NCI-H1694 treated with DMSO at 0.1 percent for 48 hours (cell line): ENCODE data around the gene GALNTL6.
"Not testable (repeated sequence)": the region's sequence is repeated elsewhere in the genome, so short reads cannot be mapped to it uniquely, and the experiment has no call there.

ENCODE experiments used
- DNase-seq: peaks from one replicate; lab custom pipeline; 2025; lab: John Stamatoyannopoulos, UW

Gene GALNTL6

DNA sequence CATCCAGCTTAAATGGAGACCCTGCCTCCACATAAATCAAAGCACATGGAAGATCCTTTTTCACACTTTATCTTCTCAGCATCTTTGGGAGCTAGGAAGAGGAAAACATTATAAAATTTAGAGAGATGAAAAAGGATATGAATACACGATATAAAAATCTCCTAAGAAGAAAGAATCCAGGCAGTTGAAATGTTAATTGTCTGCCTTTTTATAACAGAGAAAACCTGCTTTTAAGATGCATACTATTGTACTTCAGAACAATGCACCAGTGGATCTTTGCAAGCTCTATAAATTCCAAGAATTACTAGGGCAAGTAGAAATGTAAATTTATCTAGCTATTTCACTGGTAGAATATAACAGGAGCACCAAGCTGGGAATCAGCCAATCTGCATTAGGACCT lies 1055.1 kb downstream of the GALNTL6 start:
- DNase-seq = no peak

DNA sequence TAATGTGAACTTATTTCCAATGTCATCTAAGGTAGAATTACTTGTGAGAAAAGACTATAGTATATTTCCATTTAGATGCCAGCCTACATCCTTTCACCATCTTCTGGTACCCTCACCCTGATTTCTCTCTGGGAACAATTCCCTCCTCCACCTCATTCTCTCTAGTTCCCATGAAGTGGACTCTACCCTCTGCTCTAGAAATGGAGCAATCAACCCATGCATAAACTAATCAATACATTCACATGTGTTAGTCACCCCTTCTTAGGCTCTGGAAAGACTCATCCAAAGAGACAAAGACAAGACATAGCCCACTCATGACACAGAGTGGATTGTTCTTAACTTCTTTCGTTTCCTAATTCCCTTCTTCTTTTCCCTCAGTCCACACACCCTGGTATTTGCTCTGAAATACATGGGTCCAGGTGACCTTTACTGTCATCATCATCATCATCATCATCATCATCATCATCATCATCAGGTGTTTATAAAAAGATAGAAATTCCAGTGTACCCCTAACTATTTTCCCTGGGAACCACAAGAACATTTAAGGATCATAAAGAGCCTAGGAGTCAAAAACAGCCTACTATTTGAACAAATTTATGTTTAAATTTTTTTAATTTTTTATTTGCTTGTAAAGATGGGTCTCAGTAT lies 1056.5 kb downstream of the GALNTL6 start:
- DNase-seq = no peak

DNA sequence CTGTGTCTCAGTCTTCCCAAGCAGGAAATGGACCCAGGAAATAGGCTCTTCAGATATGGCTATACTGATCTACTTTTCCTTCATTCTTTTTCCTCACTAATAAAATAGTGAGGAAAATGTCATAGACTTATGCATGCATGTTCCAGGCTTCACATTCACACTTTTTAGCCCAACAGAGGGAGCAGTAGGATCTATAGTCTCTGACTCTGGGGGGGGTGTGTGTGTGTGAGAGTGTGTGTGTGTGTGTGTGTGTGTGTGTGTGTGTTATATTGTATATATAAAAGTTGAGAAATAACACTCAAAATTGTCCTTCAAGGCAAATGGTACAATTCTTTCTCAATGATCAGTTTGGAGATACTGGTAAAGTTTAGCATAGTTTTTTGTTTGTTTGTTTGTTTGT lies 1058.2 kb downstream of the GALNTL6 start:
- DNase-seq = no peak

DNA sequence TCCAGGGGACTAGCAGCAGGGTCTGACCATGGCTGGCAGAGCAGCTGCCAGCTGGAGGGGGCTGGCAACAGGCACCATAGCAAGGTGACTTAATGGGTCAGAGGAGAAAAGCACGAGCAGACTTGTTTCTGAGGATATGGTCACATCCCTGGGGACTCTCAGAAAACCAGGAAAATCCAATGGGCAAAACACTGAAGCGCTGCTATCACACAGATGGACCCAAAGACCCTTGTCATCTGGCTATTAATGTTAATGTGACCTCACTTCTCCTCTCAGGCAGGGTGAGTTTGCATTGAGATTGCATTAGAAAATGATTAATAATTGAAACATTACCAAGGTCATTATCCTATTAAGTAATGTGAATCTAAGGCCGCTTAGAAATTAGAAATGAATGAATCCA lies 1061.7 kb downstream of the GALNTL6 start:
- DNase-seq = no peak

DNA sequence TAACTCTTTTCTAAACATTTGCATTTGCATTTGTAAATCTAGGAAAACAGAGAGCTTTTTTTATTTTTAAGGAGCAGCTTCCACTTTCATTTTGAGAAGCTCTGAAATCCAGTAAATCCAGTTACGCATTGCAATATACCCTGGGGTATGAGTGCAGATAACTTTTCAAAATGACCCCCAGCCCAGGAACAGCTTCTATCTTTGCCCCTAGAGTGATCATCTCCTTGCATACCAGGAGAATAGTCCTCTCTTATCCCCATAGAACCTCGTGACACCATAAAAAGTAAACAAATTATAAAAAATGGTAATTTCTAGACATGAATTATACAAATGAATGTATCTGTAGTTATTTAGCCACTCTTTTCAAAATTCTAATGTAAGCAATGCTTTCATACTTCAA lies 1063.2 kb downstream of the GALNTL6 start:
- DNase-seq = no peak

DNA sequence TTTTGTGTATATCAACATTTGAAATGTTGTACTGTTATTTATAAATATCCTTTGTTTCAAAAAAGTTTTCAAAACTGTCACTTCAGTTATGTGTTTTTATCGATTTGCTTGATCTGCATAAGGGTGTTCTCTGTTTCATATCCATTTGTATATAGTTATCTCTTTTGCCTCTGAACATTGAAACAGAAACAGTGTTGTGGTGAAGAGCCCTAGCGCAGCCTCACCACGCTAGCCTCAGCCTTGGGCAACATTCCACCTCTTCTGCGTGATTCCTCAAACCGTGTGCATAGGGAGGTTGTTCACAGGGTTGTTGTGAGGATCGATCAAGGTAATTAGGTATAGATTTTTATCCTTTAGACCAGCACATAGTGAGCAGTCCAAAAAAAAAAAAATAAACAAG lies 1068.4 kb downstream of the GALNTL6 start:
- no peak for DNase-seq

DNA sequence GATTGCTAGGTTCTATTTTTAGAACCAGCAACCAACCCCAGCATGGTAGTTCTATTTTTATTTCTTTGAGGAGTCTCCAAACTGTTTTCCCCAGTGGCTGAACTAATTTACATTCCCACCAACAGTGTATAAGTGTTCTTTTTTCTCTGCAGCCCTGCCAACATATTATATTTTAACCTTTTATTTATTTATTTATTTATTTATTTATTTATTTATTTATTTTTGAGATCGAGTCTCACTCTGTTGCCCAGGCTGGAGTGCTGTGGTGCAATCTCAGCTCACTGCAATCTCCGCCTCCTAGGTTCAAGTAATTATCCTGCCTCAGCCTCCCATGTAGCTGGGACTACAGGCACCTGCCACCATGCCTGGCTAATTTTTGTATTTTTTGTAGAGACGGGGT lies 1074.2 kb downstream of the GALNTL6 start:
- not testable (repeated sequence) for DNase-seq

DNA sequence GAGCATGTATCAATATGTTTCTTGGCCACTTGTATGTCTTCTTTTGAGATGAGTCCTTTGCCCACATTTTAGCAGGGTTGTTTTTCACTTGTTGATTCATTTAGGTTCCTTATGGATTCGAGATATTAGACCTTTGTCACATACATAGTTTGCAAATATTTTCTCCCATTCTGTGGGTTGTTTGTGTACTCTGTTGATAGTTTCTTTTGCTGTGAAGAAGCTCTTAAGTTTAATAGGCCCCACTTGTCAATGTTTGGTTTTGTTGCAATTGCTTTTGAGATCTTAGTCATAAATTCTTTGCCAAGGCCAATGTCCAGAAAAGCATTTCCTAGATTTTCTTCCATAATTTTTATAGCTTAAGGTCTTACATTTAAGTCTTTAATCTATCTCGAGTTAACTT lies 1074.8 kb downstream of the GALNTL6 start:
- DNase-seq = no peak

DNA sequence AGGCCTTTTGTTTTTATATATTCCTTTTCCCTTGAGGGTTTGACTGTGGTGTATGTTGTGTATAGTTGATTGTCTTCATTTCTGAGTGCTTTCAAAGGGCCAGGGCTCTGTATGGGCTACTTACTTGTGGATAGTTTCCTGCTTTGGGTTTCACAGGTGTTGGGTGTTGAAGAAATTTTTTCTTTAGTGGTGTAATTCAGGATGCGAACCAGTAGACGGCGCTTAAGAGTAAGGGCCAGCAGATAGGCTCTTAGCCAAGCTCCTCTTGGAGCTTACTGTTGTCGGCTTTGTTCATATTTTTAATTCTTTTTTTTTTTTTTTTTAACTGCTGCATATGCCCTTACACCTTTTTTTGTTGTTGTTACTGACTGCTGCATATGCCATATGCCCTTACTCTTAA lies 1079.1 kb downstream of the GALNTL6 start:
- no peak for DNase-seq

DNA sequence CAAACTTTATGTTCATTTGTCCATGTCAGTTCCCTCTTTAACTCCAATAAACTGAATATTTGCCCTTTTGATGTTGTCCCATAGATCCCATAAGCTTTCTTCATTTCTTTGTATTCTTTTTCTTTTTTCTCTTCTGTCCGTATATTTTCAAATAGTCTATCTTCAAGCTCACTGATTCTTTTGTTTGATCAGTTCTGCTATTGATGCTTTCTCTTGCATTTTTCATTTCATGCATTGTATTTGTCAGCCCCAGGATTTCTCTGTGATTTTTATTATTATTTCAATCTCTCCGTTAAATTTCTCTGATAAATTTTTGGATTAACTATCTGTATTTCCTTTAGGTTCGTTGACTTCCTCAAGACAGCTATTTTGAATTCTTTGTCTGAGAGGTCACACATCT lies 1082.5 kb downstream of the GALNTL6 start:
- DNase-seq = no peak

DNA sequence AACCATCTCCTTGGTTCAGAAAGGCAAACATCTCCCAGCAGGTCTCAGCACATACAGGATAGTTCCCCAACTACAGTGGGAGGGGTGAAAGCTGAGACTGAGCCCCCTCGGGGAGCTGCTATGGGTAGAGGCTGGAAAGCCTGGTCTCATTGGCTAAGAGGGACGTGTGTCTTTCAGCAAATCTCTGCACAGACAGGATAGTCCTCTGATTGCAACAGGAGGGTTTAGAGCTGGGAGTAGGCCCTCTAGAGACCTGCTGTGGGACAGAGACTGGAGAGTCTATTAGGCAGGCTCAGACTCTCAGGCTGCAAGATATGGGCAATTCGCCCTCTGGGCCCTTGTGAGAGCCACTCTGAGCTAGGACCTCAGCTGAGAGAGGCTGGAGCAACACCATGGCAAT lies 1083.8 kb downstream of the GALNTL6 start:
- no peak for DNase-seq

DNA sequence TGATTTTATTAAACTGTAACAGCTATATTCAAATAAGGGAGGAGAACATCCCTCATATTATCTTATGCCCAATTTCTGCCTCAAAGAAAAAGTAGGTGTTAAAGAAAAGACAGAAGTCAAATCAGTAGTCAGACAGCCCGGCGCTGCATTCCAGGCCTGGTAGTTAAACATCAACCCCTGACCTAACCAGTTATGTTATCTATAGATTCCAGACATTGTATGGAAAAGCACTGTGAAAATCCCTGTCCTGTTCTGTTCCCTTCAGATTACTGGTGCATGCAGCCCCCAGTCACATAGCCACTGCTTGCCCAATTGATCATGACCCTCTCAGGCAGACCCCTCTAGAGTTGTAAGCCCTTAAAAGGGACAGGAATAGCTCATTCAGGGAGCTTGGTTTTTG lies 1085.5 kb downstream of the GALNTL6 start:
- no peak for DNase-seq

DNA sequence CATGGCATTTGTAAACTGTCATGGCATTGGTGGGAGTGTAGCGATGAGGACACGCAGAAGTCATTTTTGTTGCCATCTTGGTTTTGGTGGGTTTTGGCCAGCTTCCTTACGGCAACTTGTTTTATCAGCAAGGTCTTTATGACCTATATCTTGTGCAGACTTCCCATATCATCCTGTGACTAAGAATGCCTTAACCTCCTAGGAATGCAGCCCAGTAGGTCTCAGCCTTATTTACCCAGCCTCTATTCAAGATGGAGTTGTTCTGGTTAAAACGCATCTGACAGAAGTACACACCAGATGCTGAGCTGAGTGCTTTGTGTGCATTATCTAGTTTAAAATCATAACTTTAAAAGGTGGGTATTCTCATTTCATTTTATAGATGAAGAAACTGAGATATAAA lies 1086.7 kb downstream of the GALNTL6 start:
- DNase-seq = no peak

DNA sequence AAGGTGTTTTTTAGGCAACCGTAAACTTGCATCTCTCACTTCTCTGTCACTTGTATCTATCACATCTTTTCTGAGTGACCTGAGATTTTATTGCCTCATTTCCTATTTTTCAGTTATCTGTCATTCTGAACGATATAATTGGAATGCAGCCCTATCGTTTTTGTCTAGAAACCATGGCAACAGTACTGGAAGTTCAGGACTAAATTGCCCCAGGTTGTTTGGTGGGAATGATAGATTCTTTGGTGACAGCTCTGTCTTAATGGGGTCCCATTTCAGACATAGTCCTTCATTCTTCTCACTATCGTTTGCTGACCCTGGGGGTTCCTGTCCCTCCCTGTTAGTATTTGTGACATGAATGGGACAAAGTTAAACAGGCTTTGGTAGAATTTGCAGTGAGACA lies 1087.7 kb downstream of the GALNTL6 start:
- DNase-seq = no peak

DNA sequence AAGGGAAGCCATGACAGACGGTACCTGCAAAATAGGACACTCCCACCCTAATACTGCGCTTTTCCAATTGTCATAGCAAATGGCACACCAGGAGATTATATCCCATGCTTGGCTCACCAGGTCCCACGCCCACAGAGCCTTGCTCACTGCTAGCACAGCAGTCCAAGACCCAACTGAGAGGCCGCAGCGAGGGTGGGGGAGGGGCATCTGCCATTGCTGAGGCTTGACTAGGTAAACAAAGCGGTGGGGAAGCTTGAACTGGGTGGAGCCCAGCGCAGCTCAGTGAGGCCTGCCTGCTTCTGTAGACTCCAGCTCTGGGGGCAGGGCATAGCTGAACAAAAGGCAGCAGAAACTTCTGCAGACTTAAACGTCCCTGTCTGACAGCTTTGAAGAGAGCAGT lies 1099.3 kb downstream of the GALNTL6 start:
- DNase-seq = not testable (repeated sequence)

DNA sequence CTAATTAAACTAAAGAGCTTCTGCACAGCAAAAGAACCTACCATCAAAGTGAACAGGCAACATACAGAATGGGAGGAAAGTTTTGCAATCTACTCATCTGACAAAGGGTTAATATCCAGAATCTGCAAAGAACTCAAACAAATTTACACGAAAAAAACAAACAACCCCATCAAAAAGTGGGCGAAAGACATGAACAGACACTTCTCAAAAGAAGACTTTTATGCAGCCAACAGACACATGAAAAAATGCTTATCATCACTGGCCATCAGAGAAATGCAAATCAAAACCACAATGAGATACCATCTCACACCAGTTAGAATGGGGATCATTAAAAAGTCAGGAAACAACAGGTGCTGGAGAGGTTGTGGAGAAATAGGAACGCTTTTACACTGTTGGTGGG lies 1104.2 kb downstream of the GALNTL6 start:
- not testable (repeated sequence) for DNase-seq

DNA sequence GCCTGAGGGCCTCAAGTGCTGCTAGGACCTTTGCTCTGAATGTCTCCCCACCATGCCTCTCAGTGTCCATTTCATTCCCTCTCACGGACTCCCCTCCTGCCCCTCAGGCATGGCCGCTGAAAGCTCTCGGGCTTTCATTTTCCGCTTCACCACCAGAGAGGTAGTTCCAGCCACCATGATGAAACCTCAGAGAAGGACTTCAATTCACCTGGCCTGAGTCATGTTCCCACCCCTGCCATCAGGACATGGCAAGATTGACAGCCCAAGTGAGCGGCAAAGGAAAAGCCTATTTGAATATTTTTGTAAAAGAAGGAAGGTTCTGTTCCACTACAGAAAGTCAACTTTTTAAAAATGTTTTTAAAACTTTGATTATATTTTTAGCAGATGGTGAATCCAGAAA lies 1106.1 kb downstream of the GALNTL6 start:
- DNase-seq = no peak

DNA sequence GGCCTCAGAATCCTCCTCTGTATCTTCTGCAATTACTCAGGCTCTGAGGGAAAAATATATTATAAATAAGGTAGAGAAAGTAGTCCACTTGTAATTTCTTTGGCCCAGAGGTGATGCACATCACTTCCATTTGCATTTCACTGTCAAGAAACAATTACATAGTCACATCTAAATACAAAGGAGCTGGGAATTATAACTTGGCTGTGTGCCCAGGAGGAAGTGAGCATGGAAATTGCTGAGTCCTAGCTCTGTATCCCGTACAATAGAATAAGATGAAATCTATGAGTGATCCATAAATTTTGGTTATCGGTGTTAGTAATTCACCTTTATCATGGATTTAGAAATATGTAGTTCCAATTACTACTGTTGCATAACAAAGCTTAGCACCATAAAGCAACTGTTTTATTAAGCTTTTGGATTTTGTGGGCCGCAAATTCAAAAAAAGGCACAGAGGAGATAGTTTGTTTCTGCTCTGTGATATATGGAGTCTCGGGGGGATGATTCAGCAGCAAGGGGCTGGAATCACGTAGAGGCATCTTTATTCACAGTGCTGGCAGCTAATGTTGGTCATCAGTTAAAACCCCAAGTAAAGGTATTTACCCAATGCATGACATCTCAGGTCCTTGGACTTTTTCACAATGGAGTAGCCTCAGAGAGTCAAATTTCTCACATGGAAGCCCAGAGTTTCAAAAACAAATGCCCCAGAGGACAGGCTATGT lies 1114.1 kb downstream of the GALNTL6 start:
- DNase-seq = no peak

DNA sequence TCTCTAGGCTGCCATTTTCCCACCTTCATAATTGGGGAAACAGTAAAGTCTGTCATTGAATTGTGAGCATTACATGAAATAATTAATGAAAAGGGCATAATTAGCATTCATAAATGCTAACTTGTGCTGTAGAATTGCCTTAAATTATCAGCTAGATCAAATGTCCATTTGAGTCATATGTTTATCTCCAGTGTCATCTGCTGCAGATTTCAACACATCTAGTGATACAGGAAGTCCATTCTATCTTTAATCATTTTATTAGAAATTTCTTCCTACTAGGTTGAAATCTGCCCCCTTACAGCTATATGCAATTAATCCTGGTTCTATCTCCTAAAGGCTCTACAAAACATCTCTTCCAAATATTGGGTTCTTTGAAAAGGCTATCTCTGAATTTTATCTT lies 1115.1 kb downstream of the GALNTL6 start:
- DNase-seq = no peak

DNA sequence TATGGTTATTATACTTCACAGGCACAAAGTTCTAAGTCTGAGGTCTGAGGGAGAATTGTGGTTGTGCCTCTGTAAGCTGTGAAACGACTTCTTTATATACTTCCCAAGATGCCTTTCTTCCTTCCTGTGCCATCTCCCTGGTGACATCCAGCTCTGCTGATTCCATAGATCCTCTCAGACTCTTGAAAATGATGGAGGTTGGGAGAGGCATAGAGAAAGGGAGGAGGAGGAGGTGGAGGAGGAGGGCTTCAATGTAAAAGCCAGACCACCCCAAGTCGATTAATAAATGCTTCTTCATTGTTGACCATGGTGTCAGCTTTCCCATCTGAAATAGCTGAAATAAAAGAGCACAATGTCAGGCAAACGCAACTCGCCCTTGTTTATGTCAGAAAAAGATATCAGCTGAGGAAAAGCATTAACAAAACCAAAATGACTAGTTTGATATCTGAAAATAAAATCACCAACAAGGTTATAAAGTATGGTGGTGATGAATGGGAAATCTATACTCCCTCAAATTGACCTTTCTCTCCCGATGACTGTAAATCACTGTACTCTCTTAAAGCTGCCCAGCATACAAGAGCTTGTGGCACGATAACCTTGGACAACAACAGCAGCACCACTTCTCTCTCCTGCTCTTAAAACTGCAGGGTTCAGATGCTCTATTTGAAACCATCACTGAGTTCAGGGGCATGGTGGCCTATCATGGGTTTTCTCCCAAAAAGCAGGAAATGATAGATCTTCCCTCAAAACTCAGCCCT lies 1125.0 kb downstream of the GALNTL6 start:
- no peak for DNase-seq

DNA sequence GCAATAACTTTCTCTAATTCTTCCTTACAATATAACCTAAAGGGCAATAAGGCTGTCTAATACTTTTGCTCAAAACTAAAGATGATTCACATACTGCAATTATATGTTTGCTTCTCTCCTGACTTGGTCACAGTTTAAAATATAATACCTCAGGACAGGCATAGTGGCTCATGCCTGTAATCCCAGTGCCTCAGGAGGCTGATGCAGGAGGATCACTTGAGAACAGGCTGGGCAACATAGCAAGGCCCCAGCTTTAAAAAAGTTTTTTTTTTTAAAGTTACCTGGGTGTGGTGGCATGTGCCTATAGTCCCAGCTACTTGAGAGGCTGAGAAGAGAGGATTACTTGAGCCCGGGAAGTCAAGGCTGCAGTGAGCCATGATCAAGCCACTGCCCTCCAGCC lies 1125.7 kb downstream of the GALNTL6 start:
- no peak for DNase-seq

DNA sequence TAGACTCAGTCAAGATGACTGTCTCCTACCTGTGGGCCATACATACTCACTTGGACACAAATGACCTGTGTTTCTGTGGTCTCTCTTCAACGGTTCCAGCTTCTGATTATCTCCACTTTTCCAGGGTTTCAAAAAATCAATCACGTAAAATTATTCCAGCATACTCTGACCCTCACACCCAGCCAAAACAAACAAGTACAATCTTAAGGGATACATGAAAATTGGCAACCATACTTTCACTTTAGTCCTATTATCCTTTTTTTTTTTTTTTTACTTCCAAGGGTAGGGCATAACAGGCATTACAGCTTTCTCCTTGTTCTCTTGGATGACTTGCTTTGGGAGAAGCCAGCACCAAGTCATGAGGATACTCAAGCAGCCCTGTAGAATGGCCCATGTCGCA lies 1129.6 kb downstream of the GALNTL6 start:
- DNase-seq = no peak

DNA sequence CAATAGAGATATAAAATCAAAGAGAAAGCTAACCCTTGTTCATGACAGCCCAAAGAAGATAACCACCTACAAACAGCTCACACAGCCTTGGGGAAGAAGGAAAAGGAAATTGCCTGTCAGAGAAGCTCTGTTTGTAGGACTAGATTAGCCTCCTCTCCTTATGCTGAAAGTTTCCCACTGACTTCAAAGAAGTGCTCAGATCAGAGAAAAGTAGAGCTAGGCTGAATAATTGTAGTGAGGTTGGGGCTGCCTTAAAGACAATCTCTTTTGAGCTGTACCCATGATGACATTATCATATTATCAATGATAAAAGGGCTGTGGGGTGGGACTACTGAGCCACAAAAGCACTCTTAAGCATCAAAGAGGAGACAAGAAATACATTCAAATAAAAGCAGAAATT lies 1132.4 kb downstream of the GALNTL6 start:
- no peak for DNase-seq
